H4 (cell line): ENCODE measurements around the gene SNX3. TPM values are rescaled to one million over a fixed set of nuclear protein-coding genes. Genes with fewer than 3 reads are reported as not detected.
A peak's percentile ranks its signal among the peaks of the same experiment; 100 is the strongest.
"Not testable (repeated sequence)": the region's sequence is repeated elsewhere in the genome, so short reads cannot be mapped to it uniquely, and the experiment has no call there.

Source experiments
- DNase-seq: peaks from one replicate; pipeline ENCODE4 v3.0.0-alpha.2; 2015; ENCODE audit warnings: low spot score
- total RNA-seq: library from RNA; depleted of rRNA; stranded (reverse); fragments of >200 nt; shearing (Covaris generic); gene quantifications from 2 replicates; pipeline ENCODE4 v1.2.3, GENCODE V29; 2014; rRNA removed

The SNX3 gene
- 114 and 121 TPM in 2 replicates for total RNA-seq

GRCh38 chr6:108260809-108261569 is at the start of gene SNX3:
TSS of gene SNX3 (minus strand) at chr6:108261040. CDS start at chr6:108260921, 119 bp downstream.
- DNase-seq, result peak; percentile 89

GRCh38 chr6:108309844-108310243 is 49.0 kb upstream of the SNX3 start:
- no peak for DNase-seq

GRCh38 chr6:108308641-108309040 is 47.8 kb upstream of the SNX3 start:
- not testable (repeated sequence) for DNase-seq

GRCh38 chr6:108304646-108305045 is 43.8 kb upstream of the SNX3 start:
- DNase-seq, result no peak

- DNase-seq, result no peak
These were observed 41.5 kb upstream of the SNX3 start for GRCh38 chr6:108302386-108302785.

GRCh38 chr6:108295676-108296075 is 34.8 kb upstream of the SNX3 start:
- DNase-seq, result no peak

GRCh38 chr6:108294727-108295625 is 34.1 kb upstream of the SNX3 start, which contains the start of gene AFG1L:
TSS of gene AFG1L (plus strand) at chr6:108295054. CDS start at chr6:108295080, 26 bp downstream.
- DNase-seq, result peak; percentile 79

- no peak for DNase-seq
These were observed 33.5 kb upstream of the SNX3 start for GRCh38 chr6:108294297-108294726.

GRCh38 chr6:108293527-108294296 is 32.9 kb upstream of the SNX3 start:
- DNase-seq, result no peak

GRCh38 chr6:108292561-108292960 is 31.7 kb upstream of the SNX3 start:
- not testable (repeated sequence) for DNase-seq

GRCh38 chr6:108291091-108291490 is 30.3 kb upstream of the SNX3 start:
- no peak for DNase-seq

- no peak for DNase-seq
These were observed 27.9 kb upstream of the SNX3 start for GRCh38 chr6:108288742-108289141.

GRCh38 chr6:108287373-108287772 is 26.5 kb upstream of the SNX3 start:
- DNase-seq, result no peak

GRCh38 chr6:108286366-108286765 is 25.5 kb upstream of the SNX3 start:
- DNase-seq, result no peak

GRCh38 chr6:108285381-108285780 is 24.5 kb upstream of the SNX3 start:
- DNase-seq, result no peak

- DNase-seq, result no peak
These were observed 17.0 kb upstream of the SNX3 start for GRCh38 chr6:108277831-108278230.

GRCh38 chr6:108277295-108277694 is 16.5 kb upstream of the SNX3 start:
- DNase-seq, result no peak

GRCh38 chr6:108275976-108276375 is 15.1 kb upstream of the SNX3 start:
- DNase-seq, result no peak

GRCh38 chr6:108274546-108274945 is 13.7 kb upstream of the SNX3 start:
- no peak for DNase-seq

- not testable (repeated sequence) for DNase-seq
These were observed 9.1 kb upstream of the SNX3 start for GRCh38 chr6:108269955-108270354.

- DNase-seq, result no peak
These were observed 8.0 kb upstream of the SNX3 start for GRCh38 chr6:108268845-108269244.

- DNase-seq, result no peak
These were observed 2.5 kb upstream of the SNX3 start for GRCh38 chr6:108263371-108263770.
